DMS 273 treated with DMSO at 0.1 percent for 48 hours (cell line): Measurements from ENCODE around the gene ITPKB.
"Not testable (repeated sequence)": the region's sequence is repeated elsewhere in the genome, so short reads cannot be mapped to it uniquely, and the experiment has no call there.

Source experiments
- DNase-seq: peaks from one replicate; lab custom pipeline; 2025; lab: John Stamatoyannopoulos, UW

Gene ITPKB

GRCh38 chr1:226622012-226622411 is 117.1 kb downstream of the ITPKB start:
- no peak for DNase-seq

DNA sequence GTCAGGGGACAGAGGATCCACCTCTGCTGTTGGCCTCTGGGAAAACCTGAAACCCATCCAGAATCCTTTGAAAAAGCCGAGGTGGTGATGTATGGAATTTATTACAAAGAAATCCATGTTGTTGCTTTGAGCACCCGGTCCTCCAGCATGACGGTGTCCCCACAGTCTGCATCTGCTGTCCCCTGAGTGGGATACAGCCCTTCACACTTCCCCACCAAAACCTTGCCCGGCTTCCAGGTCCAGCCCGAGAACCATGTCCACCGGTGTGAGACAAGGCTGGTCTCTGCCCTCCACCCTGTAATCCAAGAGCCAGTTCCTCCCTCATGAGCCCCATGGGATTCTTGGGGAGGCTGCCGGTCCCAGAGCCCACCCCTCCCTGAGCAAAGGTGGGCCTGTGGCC is 120.1 kb downstream of the ITPKB start:
- DNase-seq = no peak

DNA sequence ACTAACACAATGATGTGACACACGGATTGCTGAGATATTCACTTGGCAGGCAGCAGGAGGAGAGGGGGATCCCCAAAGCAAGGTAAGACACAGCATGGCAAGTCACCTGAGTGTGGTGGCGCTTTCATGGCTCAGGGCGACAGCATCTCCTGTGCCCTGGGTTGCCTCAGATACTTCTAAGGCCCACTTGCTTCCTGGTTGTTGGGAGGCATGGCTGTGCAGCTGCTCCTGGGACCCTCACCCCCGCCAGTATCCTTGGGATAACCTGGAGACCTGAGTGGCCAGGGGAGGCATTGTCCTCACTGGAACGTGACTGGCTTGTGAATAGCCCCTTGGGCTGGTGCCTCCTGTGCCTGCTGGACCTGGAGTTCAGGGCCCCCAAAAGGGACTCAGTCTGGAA is 120.7 kb downstream of the ITPKB start:
- no peak for DNase-seq

DNA sequence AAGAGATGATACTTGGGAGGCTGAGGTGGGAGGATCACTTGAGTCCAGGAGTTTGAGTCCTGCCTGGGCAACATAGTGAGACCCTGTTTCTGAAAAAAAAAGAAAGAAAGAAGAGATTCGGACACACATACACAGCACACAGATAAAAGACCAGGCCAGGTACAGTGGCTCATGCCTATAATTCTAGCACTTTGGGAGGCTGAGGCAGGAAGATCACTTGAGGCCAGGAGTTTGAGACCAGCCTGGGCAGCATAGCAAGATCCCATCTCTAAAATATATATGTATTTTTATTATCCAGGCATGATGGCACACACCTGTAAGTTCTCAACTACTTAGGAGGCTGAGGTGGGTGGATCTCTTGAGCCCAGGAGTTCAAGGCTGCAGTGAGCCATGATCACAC is 121.4 kb downstream of the ITPKB start:
- DNase-seq = not testable (repeated sequence)

- DNase-seq = no peak
Observed at GRCh38 chr1:226617109-226617508, 122.0 kb downstream of the ITPKB start.

DNA sequence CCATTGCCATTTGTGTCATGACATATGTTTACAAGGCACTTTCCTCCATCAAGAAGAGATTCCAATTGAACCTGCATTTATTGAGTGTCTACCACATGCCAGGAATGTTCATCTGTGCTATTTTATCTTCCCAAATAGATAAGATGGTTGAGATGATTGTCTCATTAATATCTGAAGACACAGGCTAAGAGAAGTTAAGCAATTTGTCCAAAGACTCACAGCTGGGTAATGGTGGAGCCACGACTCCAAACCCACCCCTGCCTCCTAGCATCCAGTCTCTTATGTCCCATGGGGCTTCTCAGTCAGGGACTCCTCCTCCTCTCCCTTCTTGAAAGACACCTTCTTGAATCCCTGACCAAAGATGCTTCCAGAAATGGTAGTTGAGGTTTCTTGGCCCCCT is 122.4 kb downstream of the ITPKB start:
- DNase-seq = no peak

DNA sequence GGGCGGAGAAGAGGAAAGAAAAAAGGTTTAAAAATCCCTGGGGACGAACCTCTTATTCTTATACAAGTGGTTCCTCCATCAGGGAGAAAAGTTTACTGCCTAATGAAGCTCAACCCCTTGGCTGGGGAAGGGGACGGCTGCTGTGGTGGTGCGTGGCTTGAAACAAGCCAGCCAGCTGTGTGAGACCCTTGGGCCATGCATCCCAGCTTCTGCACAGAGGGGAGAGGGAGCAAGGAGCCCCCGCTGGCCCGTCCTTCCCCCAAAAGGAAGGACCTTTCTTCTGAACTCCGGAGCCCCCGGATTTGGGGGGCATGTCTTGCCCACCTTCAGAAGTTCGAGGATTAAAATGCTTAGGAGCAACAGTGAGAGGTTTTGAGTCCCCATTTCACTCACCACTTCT is 123.2 kb downstream of the ITPKB start:
- no peak for DNase-seq

- not testable (repeated sequence) for DNase-seq
Observed at GRCh38 chr1:226611980-226612379, 127.1 kb downstream of the ITPKB start.

DNA sequence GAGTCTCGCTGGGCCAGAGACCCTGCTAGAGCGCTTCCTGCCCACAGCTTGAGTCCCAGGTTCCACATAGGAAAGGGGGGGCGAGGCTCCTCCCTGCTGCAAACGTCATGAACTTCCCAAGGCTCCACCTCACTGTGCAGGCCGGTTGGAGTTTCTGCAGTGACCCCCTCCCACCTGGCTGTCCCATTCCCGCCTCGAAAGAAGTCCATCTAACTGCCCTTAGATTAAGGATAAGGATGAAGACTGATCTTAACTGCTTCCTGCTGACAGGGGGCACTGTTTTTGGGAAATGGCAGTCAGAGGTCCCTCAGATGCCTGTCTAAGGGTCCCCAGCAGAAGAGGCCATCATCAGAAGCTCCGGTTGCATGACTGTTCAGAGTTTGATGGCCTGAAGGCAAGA is 127.8 kb downstream of the ITPKB start:
- no peak for DNase-seq

DNA sequence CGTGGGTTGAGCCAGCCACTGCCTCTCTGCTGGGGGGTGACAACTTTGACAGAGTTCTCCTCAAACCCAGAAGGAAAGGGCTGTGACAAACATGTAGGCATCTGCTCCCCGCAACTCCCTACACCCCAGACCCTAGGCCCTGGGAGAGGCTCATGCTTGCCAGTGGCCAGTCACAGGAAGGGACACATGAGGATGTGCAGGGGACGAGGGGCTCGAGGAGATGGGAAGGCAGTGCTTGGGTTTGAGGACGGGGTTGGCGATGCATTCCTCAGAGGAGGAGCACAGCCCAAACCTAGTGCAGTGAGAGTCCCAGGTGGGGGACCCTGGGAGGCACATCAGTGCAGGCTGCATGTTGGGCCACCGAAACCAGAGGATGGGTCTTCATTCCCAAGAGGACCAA is 128.4 kb downstream of the ITPKB start:
- no peak for DNase-seq

DNA sequence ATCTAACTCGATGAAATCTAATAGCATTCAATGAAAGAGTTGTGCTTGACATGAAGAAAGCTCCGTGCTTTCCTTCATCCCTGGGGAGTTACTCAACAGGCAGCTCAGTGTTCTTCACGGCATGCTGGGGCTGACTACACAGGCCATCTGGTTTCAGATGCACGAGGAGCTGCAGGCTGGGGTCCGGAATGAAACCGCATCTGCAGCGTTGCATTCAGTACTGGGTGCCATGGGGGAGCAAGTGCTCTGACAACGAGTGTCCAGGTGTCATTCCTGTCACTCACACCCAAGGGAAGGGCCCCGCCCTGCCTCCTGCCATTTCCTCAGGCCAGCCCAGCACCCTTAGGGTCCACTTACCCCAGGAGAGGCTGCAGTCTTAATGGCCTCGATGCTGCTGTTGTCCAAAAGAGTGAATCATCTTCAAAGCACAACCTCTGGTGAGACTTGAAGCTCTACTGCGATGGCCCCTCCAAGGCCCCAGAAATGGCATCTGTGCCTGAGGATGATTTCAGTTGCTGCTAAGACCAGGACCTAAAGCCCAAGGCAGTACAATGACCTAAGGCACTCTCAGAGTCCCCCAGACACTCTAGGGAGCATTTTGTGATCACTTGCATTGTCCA is 129.1 kb downstream of the ITPKB start:
- peak; percentile 23 for DNase-seq

- peak; percentile 20 for DNase-seq
Observed at GRCh38 chr1:226608699-226609505, 130.2 kb downstream of the ITPKB start.

- DNase-seq = no peak
Observed at GRCh38 chr1:226607821-226608220, 131.3 kb downstream of the ITPKB start.

GRCh38 chr1:226607268-226607660 is 131.8 kb downstream of the ITPKB start:
- no peak for DNase-seq

GRCh38 chr1:226606311-226607267 is 132.5 kb downstream of the ITPKB start:
- no peak for DNase-seq

GRCh38 chr1:226605318-226605950 is 133.6 kb downstream of the ITPKB start:
- DNase-seq = no peak

- no peak for DNase-seq
Observed at GRCh38 chr1:226604560-226605317, 134.3 kb downstream of the ITPKB start.

DNA sequence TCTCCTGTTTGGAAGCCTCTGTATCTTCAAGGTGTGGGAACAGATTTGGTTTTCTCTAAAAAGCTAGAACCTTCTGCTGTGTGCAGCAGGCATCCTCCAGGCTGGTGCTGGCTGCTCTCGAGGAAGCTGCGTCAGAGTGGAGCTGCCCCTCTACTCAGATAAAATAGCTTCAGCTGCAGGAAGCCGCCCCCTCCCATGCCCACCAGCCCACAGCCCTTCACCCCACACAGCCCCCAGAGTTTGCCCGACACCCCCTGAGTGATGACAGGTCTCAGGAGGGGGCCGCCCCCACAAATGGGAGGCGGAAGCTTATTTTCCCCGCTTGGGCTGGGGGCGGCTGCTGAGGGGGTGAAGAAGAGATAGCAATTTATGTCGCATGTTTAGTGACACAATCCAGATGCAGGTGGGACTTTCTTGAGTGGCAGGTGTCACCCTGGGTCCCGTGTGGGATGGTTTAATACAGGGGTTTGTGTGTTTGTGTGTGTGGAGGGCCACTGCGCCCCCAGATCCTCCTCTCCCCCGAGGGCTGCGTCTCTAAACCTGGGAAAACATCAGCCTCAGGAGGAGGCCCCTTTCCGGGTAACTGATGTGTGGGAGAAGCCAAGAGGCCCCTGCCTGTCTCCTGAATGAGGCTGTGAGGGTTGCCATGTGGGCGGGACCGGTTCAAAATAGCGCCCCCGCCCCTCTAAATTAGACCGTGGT is 135.1 kb downstream of the ITPKB start:
- no peak for DNase-seq

DNA sequence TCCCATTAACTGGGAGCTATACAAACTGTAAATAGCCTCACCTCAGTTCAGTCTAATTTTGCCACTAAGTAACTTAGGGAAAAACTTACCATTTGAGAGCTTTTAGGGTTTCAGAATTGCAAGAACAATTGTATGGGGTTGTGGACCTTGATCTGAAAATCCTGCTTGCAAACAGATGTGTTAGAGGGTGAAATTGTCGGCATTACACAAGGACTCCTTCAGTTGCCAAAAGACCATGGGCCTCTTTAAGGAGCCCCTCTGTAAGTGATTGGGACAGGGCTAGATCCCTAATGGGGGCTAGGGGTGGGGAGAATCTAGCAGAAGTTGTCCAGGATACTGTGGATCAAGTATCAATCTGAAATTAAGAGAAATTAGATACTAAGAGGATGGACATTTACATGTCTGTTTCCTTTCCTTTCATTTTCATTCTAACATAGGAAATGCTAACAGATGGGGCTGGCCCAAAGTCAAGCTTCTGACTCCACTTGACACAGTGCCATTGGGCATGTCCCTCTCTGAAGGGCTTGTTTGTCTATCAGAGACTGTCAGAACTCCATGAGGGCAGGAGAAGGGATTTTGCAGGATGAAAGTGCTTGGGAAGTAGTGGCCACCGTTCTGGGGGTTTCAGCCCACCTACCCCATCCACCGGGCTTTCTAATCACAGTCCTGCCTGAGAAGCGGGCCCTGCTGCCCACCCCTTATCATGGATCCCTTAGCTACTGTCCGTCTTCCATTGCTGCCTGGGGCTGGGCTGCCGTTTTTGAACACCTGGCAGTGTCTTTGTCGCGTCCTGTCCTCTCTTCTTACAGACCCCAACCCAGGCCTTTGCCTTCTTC is 135.8 kb downstream of the ITPKB start:
- peak; percentile 64 for DNase-seq
